Thoracic aorta (tissue), 2 donors: Measurements from ENCODE around the gene TANK. TPM values are rescaled to one million over a fixed set of nuclear protein-coding genes. Genes with fewer than 3 reads are reported as not detected.

Experiments used
- ATAC-seq: fragments of 150-250 bp; one replicate; pipeline ENCODE4 v1.8.0; 2017; ENCODE audit warnings: low read depth; ENCODE audit not compliant: insufficient number of reproducible peaks, low FRiP score
- DNase-seq: peaks from one replicate; pipeline ENCODE4 v3.0.0-alpha.2; 2020; ENCODE audit warnings: low spot score
- H3K27ac ChIP-seq, 2 donors: fragments of 200-600 bp; sonication (generic); 1 replicate in 1 of 2; 2 replicates in 1 of 2; pipeline ENCODE4 v1.5.1; 2016; ENCODE audit warnings: mild to moderate bottlenecking in 2 of 2, moderate library complexity in 2 of 2
- H3K27me3 ChIP-seq: fragments of 200-600 bp; sonication (generic); replicated peaks from 2 replicates; pipeline ENCODE4 v1.6.0; 2016; ENCODE audit warnings: mild to moderate bottlenecking; ENCODE audit not compliant: insufficient read depth
- H3K36me3 ChIP-seq: fragments of 200-600 bp; sonication (generic); one replicate; pipeline ENCODE4 v1.5.1; 2016
- H3K4me1 ChIP-seq, 2 donors: fragments of 200-600 bp; sonication (generic); 1 replicate in 1 of 2; 2 replicates in 1 of 2; pipeline versions ENCODE4 v1.5.1 to v1.6.0; 2016; ENCODE audit warnings: low read depth in 2 of 2, mild to moderate bottlenecking in 1 of 2; ENCODE audit not compliant: control insufficient read depth in 1 of 2
- H3K4me3 ChIP-seq: fragments of 200-600 bp; sonication (generic); 2 replicates; pipeline ENCODE4 v1.5.1; 2016; ENCODE audit warnings: mild to moderate bottlenecking
- H3K9me3 ChIP-seq: fragments of 200-600 bp; sonication (generic); 2 replicates; pipeline ENCODE4 v1.5.1; 2016
- CTCF ChIP-seq: fragments of 200-600 bp; sonication (generic); IDR thresholded peaks from one replicate; pipeline ENCODE4 v1.5.1; 2019; ENCODE audit warnings: antibody characterized with exemption
- total RNA-seq, 2 donors: library from RNA; depleted of rRNA; stranded (reverse); fragments of >200 nt; gene quantifications; one replicate each; pipeline versions ENCODE4 v1.1.0 to v1.2.3, GENCODE V29; 2016

TANK gene
- total RNA-seq, 2 donors from 2014 or later = 59.2 to 86.8 TPM

- Histone ChIP-seq H3K9me3 (no peaks in the 10 kb centered on the region), H3K4me1 (peaks cover 31 to 51% of the 10 kb centered on the region in 2 donors), H3K27ac (no peak overlapping the region), H3K27me3 (no peaks in the 10 kb centered on the region), H3K4me3 (peak overlapping the region; percentile 58), H3K36me3 (no peaks in the 10 kb centered on the region)
- ATAC-seq (no peak), DNase-seq (no peak)
- TF ChIP-seq CTCF = no peak
These were observed 20.9 kb upstream of the TANK start for GRCh38 chr2:161139098-161139987.

GRCh38 chr2:161141033-161141432 lies 19.2 kb upstream of the TANK start:
- ATAC-seq = no peak
- no peak overlapping the region for H3K4me3 ChIP-seq
- H3K4me1 ChIP-seq = peaks cover 18 to 37% of the 10 kb centered on the region in 2 donors
- H3K9me3 ChIP-seq = no peaks in the 10 kb centered on the region
- TF ChIP-seq CTCF = no peak
- DNase-seq = no peak
- no peaks in the 10 kb centered on the region for H3K36me3 ChIP-seq
- no peaks in the 10 kb centered on the region for H3K27me3 ChIP-seq
- H3K27ac ChIP-seq = no peak overlapping the region

GRCh38 chr2:161146209-161146775 lies 13.9 kb upstream of the TANK start:
- no peak for TF ChIP-seq CTCF
- Histone ChIP-seq H3K27me3 (no peaks in the 10 kb centered on the region), H3K4me1 (no peaks in the 10 kb centered on the region), H3K36me3 (no peaks in the 10 kb centered on the region), H3K27ac (no peak overlapping the region), H3K9me3 (peaks cover 9% of the 10 kb centered on the region), H3K4me3 (no peak overlapping the region)
- DNase-seq (no peak), ATAC-seq (no peak)

- H3K27me3 ChIP-seq = no peaks in the 10 kb centered on the region
- ATAC-seq (no peak), DNase-seq (no peak)
- TF ChIP-seq CTCF = no peak
- H3K36me3 ChIP-seq = no peaks in the 10 kb centered on the region
- H3K9me3 ChIP-seq = peaks cover 9% of the 10 kb centered on the region
- no peak overlapping the region for H3K4me3 ChIP-seq
- no peak overlapping the region for H3K27ac ChIP-seq
- no peaks in the 10 kb centered on the region for H3K4me1 ChIP-seq
These were observed 13.2 kb upstream of the TANK start for GRCh38 chr2:161146996-161147395.

GRCh38 chr2:161147856-161148255 lies 12.4 kb upstream of the TANK start:
- peaks cover 9% of the 10 kb centered on the region for H3K9me3 ChIP-seq
- no peaks in the 10 kb centered on the region for H3K4me1 ChIP-seq
- no peaks in the 10 kb centered on the region for H3K36me3 ChIP-seq
- no peak for ATAC-seq
- H3K27ac ChIP-seq = no peak overlapping the region
- no peaks in the 10 kb centered on the region for H3K27me3 ChIP-seq
- DNase-seq = no peak
- TF ChIP-seq CTCF = no peak
- H3K4me3 ChIP-seq = no peak overlapping the region
